ENCODE results near the gene SPIB. TPM values are rescaled to one million over a fixed set of nuclear protein-coding genes. Genes with fewer than 3 reads are reported as not detected.

Gene SPIB
- total and polyA plus RNA-seq, 4 donors, result 0.09 to 5.0 (median 0.36) TPM

GRCh38 chr19:50476907-50477238, 58.1 kb downstream of the SPIB start:
- no peak for DNase-seq (ENCODE audit: low spot score)

More at GRCh38 chr19:50476907-50477238, 58.1 kb downstream of the SPIB start:
- Histone ChIP-seq H3K36me3 (ENCODE audit: control insufficient read depth in 4 of 4, insufficient read depth in 3 of 4, low read depth in 1 of 4, low read length in 3 of 4) (peaks cover 7 to 27% (median 11%) of the 10 kb centered on the region in 4 donors), H3K9me3 (ENCODE audit: control insufficient read depth in 4 of 4, low read length in 3 of 4) (no peaks in the 10 kb centered on the region), H3K9ac (ENCODE audit: low read depth in 1 of 2, low read length in 2 of 2) (peak overlapping the region; percentile 58 to 81), H3K27me3 (ENCODE audit: control insufficient read depth in 4 of 4, insufficient read depth in 4 of 4, low read length in 3 of 4) (no peaks in the 10 kb centered on the region), H3K4me1 (ENCODE audit: control insufficient read depth in 4 of 4, insufficient read depth in 4 of 4, low read length in 3 of 4) (peaks cover 4 to 19% (median 15%) of the 10 kb centered on the region in 4 donors), H3K27ac (ENCODE audit: low read depth in 1 of 2, low read length in 2 of 2) (peak overlapping the region in 1 of 2 donors; percentile 61), H3K4me3 (ENCODE audit: low read depth in 1 of 3, low read length in 3 of 3) (peak overlapping the region; percentile 89 to 99 (median 94))
- no peak for TF ChIP-seq GABPA (IDR thresholded peaks at IDR 0.05 in 1 of 2, conservative IDR thresholded peaks at IDR 0.05 in 1 of 2)
- TF ChIP-seq EGR1 (IDR thresholded peaks at IDR 0.05; ENCODE audit: low read depth in 2 of 2), result no peak
- TF ChIP-seq MAX (IDR thresholded peaks at IDR 0.05), result no peak
- TF ChIP-seq ZBTB33 (IDR thresholded peaks at IDR 0.05), result no peak
- no peak for TF ChIP-seq RAD21 (IDR thresholded peaks at IDR 0.05)
- TF ChIP-seq YY1 (IDR thresholded peaks at IDR 0.05), result no peak
- no peak for TF ChIP-seq JUND (IDR thresholded peaks at IDR 0.05)
- TF ChIP-seq TAF1 (conservative IDR thresholded peaks at IDR 0.05), result no peak
- TF ChIP-seq FOXA2 (IDR thresholded peaks at IDR 0.05), result no peak
- TF ChIP-seq ATF3 (IDR thresholded peaks at IDR 0.05), result no peak
- TF ChIP-seq HNF4G (IDR thresholded peaks at IDR 0.05), result no peak
- no peak for TF ChIP-seq HNF4A (conservative IDR thresholded peaks at IDR 0.05)
- no peak for TF ChIP-seq FOXA1 (IDR thresholded peaks at IDR 0.05)
- no peak for TF ChIP-seq REST (IDR thresholded peaks at IDR 0.05)
- TF ChIP-seq, protein P1, sequence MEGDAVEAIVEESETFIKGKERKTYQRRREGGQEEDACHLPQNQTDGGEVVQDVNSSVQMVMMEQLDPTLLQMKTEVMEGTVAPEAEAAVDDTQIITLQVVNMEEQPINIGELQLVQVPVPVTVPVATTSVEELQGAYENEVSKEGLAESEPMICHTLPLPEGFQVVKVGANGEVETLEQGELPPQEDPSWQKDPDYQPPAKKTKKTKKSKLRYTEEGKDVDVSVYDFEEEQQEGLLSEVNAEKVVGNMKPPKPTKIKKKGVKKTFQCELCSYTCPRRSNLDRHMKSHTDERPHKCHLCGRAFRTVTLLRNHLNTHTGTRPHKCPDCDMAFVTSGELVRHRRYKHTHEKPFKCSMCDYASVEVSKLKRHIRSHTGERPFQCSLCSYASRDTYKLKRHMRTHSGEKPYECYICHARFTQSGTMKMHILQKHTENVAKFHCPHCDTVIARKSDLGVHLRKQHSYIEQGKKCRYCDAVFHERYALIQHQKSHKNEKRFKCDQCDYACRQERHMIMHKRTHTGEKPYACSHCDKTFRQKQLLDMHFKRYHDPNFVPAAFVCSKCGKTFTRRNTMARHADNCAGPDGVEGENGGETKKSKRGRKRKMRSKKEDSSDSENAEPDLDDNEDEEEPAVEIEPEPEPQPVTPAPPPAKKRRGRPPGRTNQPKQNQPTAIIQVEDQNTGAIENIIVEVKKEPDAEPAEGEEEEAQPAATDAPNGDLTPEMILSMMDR (IDR thresholded peaks at IDR 0.05; ENCODE audit: low read depth, low read length, missing input control), result no peak
- TF ChIP-seq NR2F2 (IDR thresholded peaks at IDR 0.05), result no peak
- no peak for TF ChIP-seq SP1 (IDR thresholded peaks at IDR 0.05)
- TF ChIP-seq RXRA (IDR thresholded peaks at IDR 0.05), result no peak
- WGBS, result 20% methylated on average over 20 of the region's 20 CpGs

Measured in liver (tissue), 9 donors.